MM.1S (cell line): ENCODE data around the gene NHLRC4.

Experiments
- DNase-seq: peaks from one replicate; pipeline ENCODE4 v3.0.0-alpha.2; 2015
- H2AFZ ChIP-seq: fragments of 300-600 bp; sonication (generic); 2 replicates; pipeline ENCODE4 v1.6.0; 2016; ENCODE audit warnings: antibody characterized with exemption, low read length
- H3F3A ChIP-seq: fragments of 300-600 bp; sonication (generic); 2 replicates; pipeline ENCODE4 v1.6.1; 2016; ENCODE audit warnings: mild to moderate bottlenecking, antibody characterized with exemption, low read length, moderate library complexity, mixed read lengths; ENCODE audit not compliant: insufficient read depth
- H3K27ac ChIP-seq: fragments of 300-600 bp; sonication (generic); 2 replicates; pipeline ENCODE4 v1.5.1; 2016; ENCODE audit warnings: mild to moderate bottlenecking, low read length
- H3K27me3 ChIP-seq: fragments of 300-600 bp; sonication (generic); replicated peaks from 2 replicates; pipeline ENCODE4 v1.6.0; 2016; ENCODE audit warnings: low read length; ENCODE audit not compliant: insufficient read depth
- H3K36me3 ChIP-seq: fragments of 300-600 bp; sonication (generic); replicated peaks from 2 replicates; pipeline ENCODE4 v1.6.1; 2016; ENCODE audit warnings: mild to moderate bottlenecking, low read length, mixed read lengths; ENCODE audit not compliant: insufficient read depth
- H3K4me1 ChIP-seq: fragments of 300-600 bp; sonication (generic); 2 replicates; pipeline ENCODE4 v1.6.1; 2016; ENCODE audit warnings: low read length, mixed read lengths
- H3K4me2 ChIP-seq: fragments of 300-600 bp; sonication (generic); 2 replicates; pipeline ENCODE4 v1.6.0; 2016; ENCODE audit warnings: low read depth, low read length
- H3K4me3 ChIP-seq: fragments of 300-600 bp; sonication (generic); 2 replicates; pipeline ENCODE4 v1.5.1; 2016; ENCODE audit warnings: low read length, mixed read lengths
- H3K79me2 ChIP-seq: fragments of 300-600 bp; sonication (generic); 2 replicates; pipeline ENCODE4 v1.6.1; 2016; ENCODE audit warnings: mixed run types, low read length, mixed read lengths
- H3K9ac ChIP-seq: fragments of 300-600 bp; sonication (generic); 2 replicates; pipeline ENCODE4 v1.6.1; 2016; ENCODE audit warnings: low read length, mixed read lengths
- H3K9me2 ChIP-seq: fragments of 300-600 bp; sonication (generic); replicated peaks from 2 replicates; pipeline ENCODE4 v1.6.1; 2016; ENCODE audit warnings: mild to moderate bottlenecking, low read length, mixed read lengths; ENCODE audit not compliant: insufficient read depth
- H3K9me3 ChIP-seq: fragments of 300-600 bp; sonication (generic); replicated peaks from 2 replicates; pipeline ENCODE4 v1.6.1; 2016; ENCODE audit warnings: mild to moderate bottlenecking, low read length, mixed read lengths; ENCODE audit not compliant: insufficient read depth
- H4K20me1 ChIP-seq: fragments of 300-600 bp; sonication (generic); 2 replicates; pipeline ENCODE4 v1.6.1; 2016; ENCODE audit warnings: mild to moderate bottlenecking, low read length, moderate library complexity, mixed read lengths; ENCODE audit not compliant: insufficient read depth
- EZH2 ChIP-seq: fragments of 300-600 bp; sonication (generic); optimal IDR thresholded peaks from 2 replicates; pipeline ENCODE3; 2017; ENCODE audit warnings: low read depth, mild to moderate bottlenecking, antibody characterized with exemption, low read length, mixed read lengths
- EZH2phosphoT487 ChIP-seq: fragments of 300-600 bp; sonication (generic); IDR thresholded peaks from 2 replicates; pipeline ENCODE4 v1.6.1; 2018; ENCODE audit warnings: antibody characterized with exemption, low read length
- TF ChIP-seq, protein P1 (sequence below): fragments of 300-600 bp; sonication (generic); IDR thresholded peaks from 2 replicates; pipeline ENCODE4 v1.5.1; 2016; ENCODE audit warnings: antibody characterized with exemption, low read length, mixed read lengths

The NHLRC4 gene

DNA sequence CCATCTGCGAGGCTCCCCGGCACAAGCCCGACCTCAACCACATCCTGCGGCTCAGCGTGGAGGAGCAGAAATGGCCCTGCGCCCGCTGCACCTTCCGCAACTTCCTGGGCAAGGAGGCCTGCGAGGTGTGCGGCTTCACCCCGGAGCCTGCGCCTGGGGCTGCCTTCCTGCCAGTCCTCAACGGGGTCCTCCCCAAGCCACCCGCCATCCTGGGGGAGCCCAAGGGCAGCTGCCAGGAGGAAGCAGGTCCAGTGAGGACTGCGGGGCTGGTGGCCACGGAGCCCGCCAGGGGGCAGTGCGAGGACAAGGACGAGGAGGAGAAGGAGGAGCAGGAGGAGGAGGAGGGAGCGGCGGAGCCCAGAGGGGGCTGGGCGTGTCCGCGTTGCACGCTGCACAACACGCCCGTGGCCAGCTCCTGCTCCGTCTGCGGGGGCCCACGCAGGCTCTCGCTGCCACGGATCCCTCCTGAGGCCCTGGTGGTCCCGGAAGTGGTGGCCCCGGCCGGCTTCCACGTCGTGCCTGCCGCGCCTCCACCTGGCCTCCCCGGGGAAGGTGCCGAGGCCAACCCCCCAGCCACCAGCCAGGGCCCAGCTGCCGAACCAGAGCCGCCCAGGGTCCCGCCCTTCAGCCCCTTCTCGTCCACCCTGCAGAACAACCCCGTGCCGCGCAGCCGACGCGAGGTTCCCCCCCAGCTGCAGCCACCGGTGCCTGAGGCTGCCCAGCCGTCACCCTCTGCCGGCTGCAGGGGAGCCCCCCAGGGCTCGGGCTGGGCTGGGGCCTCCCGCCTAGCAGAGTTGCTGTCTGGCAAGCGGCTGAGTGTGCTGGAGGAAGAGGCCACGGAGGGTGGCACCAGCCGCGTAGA is 19.7 kb upstream of the NHLRC4 start:
- Histone ChIP-seq H3K36me3 (no peaks in the 10 kb centered on the region), H4K20me1 (no peaks in the 10 kb centered on the region), H3K9ac (no peak overlapping the region), H3K9me2 (no peaks in the 10 kb centered on the region), H3F3A (no peaks in the 10 kb centered on the region), H3K79me2 (peaks cover 31% of the 10 kb centered on the region), H3K4me2 (no peak overlapping the region), H3K27me3 (no peaks in the 10 kb centered on the region), H3K4me1 (no peaks in the 10 kb centered on the region), H3K4me3 (no peak overlapping the region), H3K9me3 (no peaks in the 10 kb centered on the region), H3K27ac (no peak overlapping the region), H2AFZ (no peak overlapping the region)
- TF ChIP-seq EZH2: no peak
- TF ChIP-seq, protein P1, sequence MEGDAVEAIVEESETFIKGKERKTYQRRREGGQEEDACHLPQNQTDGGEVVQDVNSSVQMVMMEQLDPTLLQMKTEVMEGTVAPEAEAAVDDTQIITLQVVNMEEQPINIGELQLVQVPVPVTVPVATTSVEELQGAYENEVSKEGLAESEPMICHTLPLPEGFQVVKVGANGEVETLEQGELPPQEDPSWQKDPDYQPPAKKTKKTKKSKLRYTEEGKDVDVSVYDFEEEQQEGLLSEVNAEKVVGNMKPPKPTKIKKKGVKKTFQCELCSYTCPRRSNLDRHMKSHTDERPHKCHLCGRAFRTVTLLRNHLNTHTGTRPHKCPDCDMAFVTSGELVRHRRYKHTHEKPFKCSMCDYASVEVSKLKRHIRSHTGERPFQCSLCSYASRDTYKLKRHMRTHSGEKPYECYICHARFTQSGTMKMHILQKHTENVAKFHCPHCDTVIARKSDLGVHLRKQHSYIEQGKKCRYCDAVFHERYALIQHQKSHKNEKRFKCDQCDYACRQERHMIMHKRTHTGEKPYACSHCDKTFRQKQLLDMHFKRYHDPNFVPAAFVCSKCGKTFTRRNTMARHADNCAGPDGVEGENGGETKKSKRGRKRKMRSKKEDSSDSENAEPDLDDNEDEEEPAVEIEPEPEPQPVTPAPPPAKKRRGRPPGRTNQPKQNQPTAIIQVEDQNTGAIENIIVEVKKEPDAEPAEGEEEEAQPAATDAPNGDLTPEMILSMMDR: no peak
- TF ChIP-seq EZH2phosphoT487: no peak
- no peak for DNase-seq

DNA sequence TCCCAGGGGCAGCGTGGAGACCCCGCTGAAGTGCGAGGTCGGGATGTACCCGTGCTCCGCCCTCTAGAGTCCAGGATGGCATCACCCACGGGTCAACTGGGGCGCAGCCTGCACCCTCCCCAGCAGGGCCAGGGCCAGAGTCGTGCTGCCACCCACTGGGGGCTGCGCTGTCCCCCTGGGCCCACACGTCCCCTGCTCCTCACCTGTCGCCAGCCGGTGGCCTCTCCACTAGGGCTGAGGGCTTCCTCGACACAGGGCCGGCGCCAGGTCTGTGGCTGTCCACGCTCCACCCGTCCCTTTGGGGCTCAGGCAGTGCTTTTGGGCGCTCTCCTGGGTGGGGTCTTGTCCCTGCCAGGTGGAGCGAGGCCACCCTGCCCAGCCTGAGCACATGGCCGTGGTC is 18.2 kb upstream of the NHLRC4 start:
- H3K9me2 ChIP-seq: no peaks in the 10 kb centered on the region
- no peak overlapping the region for H3K4me3 ChIP-seq
- no peak overlapping the region for H3K27ac ChIP-seq
- H3K36me3 ChIP-seq: no peaks in the 10 kb centered on the region
- H3F3A ChIP-seq: no peaks in the 10 kb centered on the region
- H3K79me2 ChIP-seq: peaks cover 18% of the 10 kb centered on the region
- no peak overlapping the region for H2AFZ ChIP-seq
- H3K4me1 ChIP-seq: no peaks in the 10 kb centered on the region
- DNase-seq: no peak
- H3K27me3 ChIP-seq: no peaks in the 10 kb centered on the region
- no peaks in the 10 kb centered on the region for H3K9me3 ChIP-seq
- TF ChIP-seq, protein P1: no peak
- TF ChIP-seq EZH2: no peak
- TF ChIP-seq EZH2phosphoT487: no peak
- no peak overlapping the region for H3K4me2 ChIP-seq
- H4K20me1 ChIP-seq: no peaks in the 10 kb centered on the region
- H3K9ac ChIP-seq: no peak overlapping the region

DNA sequence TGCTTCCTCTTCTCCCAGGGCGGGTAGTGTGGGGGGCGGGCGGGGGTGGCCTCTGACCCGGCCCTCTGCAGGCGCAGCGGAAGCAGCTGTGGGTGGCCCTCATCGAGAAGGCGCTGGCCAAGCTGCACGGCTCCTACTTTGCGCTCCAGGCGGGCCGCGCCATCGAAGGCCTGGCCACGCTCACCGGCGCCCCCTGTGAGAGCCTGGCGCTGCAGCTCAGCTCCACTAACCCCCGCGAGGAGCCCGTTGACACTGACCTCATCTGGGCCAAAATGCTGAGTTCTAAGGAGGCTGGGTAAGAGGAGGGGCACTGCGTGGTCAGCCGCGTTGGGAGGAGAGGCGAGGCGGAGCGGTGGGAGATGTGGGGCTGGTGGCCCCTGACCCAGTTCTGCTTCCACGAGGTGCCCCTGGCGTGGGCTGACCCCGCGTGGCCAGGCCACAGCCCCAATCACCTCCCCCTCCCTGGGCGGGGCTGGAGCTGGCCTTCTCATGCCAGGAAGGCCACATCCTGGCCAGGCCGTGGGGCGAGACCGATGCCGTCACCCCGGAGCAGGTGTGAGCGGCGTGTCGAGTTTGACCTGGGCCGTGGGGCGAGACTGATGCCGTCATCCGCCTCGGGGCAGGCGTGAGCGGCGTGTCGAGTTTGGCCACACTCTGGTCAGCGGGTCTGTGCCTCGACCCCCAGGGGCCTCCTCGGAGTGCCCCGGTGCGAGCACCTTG is 17.1 kb upstream of the NHLRC4 start:
- Histone ChIP-seq H3K4me3 (no peak overlapping the region), H4K20me1 (no peaks in the 10 kb centered on the region), H3K4me2 (no peak overlapping the region), H3K4me1 (no peaks in the 10 kb centered on the region), H3K9me3 (no peaks in the 10 kb centered on the region), H3K27me3 (no peaks in the 10 kb centered on the region), H2AFZ (no peak overlapping the region), H3K36me3 (no peaks in the 10 kb centered on the region), H3K79me2 (peaks cover 10% of the 10 kb centered on the region; the same call in 1 of the 2 replicates), H3K27ac (no peak overlapping the region), H3K9ac (no peak overlapping the region), H3K9me2 (no peaks in the 10 kb centered on the region), H3F3A (no peaks in the 10 kb centered on the region)
- TF ChIP-seq EZH2 (no peak), EZH2phosphoT487 (no peak)
- TF ChIP-seq, protein P1: no peak
- no peak for DNase-seq
